Natural killer cell (primary cell): ENCODE results near the gene PAX8. TPM values are rescaled to one million over a fixed set of nuclear protein-coding genes. Genes with fewer than 3 reads are reported as not detected.
A peak's percentile ranks its signal among the peaks of the same experiment; 100 is the strongest.

Experiments used
- ATAC-seq, 3 donors: fragments of 150-1000 bp in 2 of 3; fragments of 200-7000 bp in 1 of 3; cut with Tn5 transposase; 1 replicate in 1 of 3; 2 replicates in 2 of 3; pipeline ENCODE4 v1.10.0; 2021; ENCODE audit warnings: mild to moderate bottlenecking in 2 of 3, moderate library complexity in 2 of 3
- DNase-seq, 2 donors: peaks; one replicate each; pipeline versions ENCODE4 v3.0.0 to v3.0.0-alpha.2; 2013 to 2021; ENCODE audit warnings: mixed read lengths in 1 of 2
- H3K27ac ChIP-seq: one replicate; pipeline ENCODE4 v1.5.1; 2013; ENCODE audit warnings: mild to moderate bottlenecking, low read length
- H3K27me3 ChIP-seq: one replicate; pipeline ENCODE4 v1.6.1; 2013; ENCODE audit warnings: low read length; ENCODE audit not compliant: control insufficient read depth, insufficient read depth
- H3K36me3 ChIP-seq: one replicate; pipeline ENCODE4 v1.6.1; 2013; ENCODE audit warnings: low read length; ENCODE audit not compliant: control insufficient read depth, insufficient read depth
- H3K4me1 ChIP-seq: one replicate; pipeline ENCODE4 v1.6.1; 2013; ENCODE audit warnings: low read length; ENCODE audit not compliant: control insufficient read depth, insufficient read depth
- H3K4me3 ChIP-seq: one replicate; pipeline ENCODE4 v1.5.1; 2013; ENCODE audit warnings: low read length
- H3K9me3 ChIP-seq: one replicate; pipeline ENCODE4 v1.6.1; 2013; ENCODE audit warnings: low read length; ENCODE audit not compliant: control insufficient read depth, insufficient read depth
- H3K27ac Mint-ChIP-seq, 2 donors: one replicate each; pipeline ENCODE4 v1.8.0; 2022; ENCODE audit warnings: mild to moderate bottlenecking in 2 of 2, mixed read lengths in 2 of 2, moderate library complexity in 1 of 2
- H3K27me3 Mint-ChIP-seq, 2 donors: one replicate each; pipeline ENCODE4 v1.8.0; 2022; ENCODE audit warnings: low read depth in 2 of 2, mixed read lengths in 2 of 2
- H3K36me3 Mint-ChIP-seq: one replicate; pipeline ENCODE4 v1.8.0; 2022; ENCODE audit warnings: mixed read lengths
- H3K4me1 Mint-ChIP-seq, 2 donors: one replicate each; pipeline ENCODE4 v1.8.0; 2022; ENCODE audit warnings: mixed read lengths in 2 of 2
- H3K4me3 Mint-ChIP-seq: one replicate; pipeline ENCODE4 v1.8.0; 2022; ENCODE audit warnings: mild to moderate bottlenecking, moderate library complexity, mixed read lengths
- H3K9me3 Mint-ChIP-seq, 2 donors: one replicate each; pipeline ENCODE4 v1.8.0; 2022; ENCODE audit warnings: mixed read lengths in 2 of 2
- CTCF ChIP-seq: fragments of 200-600 bp; IDR thresholded peaks from one replicate; pipeline ENCODE4 v1.8.0; 2022; ENCODE audit warnings: antibody characterized with exemption
- WGBS: methylation state at CpG from one replicate; pipeline ENCODE4 v1.1.7; 2013; ENCODE audit warnings: missing lambda C conversion rate; ENCODE audit not compliant: insufficient coverage; 5-methylcytosine and 5-hydroxymethylcytosine counted together
- intact Hi-C: fragments of 100-400 bp; cut with micrococcal nuclease; formaldehyde crosslinking; loops from one replicate; pipeline ENCODE4 v1.14.2; 2022
- total RNA-seq, 4 donors: library from RNA; stranded (reverse); fragments of 120-200 nt in 1 of 4; gene quantifications; one replicate each; pipeline versions ENCODE4 v1.2.3 to v1.2.4, GENCODE V29; 2013 to 2022

PAX8 gene
- total RNA-seq, 3 donors from 2014 or later (not counting 1 experiment from before 2014, with no cell fraction given): 0.57 to 1.2 (median 0.65) TPM

- Histone ChIP-seq H3K4me3 (no peak overlapping the region), H3K27ac (no peak overlapping the region), H3K9me3 (no peaks in the 10 kb centered on the region), H3K4me1 (peaks cover 8% of the 10 kb centered on the region), H3K36me3 (peaks cover 19% of the 10 kb centered on the region), H3K27me3 (no peaks in the 10 kb centered on the region)
- no peaks in the 10 kb centered on the region for H3K9me3 Mint-ChIP-seq
- H3K4me3 Mint-ChIP-seq: no peak overlapping the region
- no peak for TF ChIP-seq CTCF
- no peak for ATAC-seq
- 96% methylated on average over 6 of the region's 6 CpGs for WGBS
- peaks cover 7 to 25% of the 10 kb centered on the region in 2 donors for H3K4me1 Mint-ChIP-seq
- no peak for DNase-seq
- no peaks in the 10 kb centered on the region for H3K27me3 Mint-ChIP-seq
- peak overlapping the region; percentile 60 to 61 for H3K27ac Mint-ChIP-seq
- H3K36me3 Mint-ChIP-seq: no peaks in the 10 kb centered on the region
- intact Hi-C loops: no loop called here
Measured at GRCh38 chr2:113206251-113206650, 72.5 kb downstream of the PAX8 start.

GRCh38 chr2:113203901-113204519 lies 74.7 kb downstream of the PAX8 start:
- H3K4me1 Mint-ChIP-seq: peaks cover 7 to 25% of the 10 kb centered on the region in 2 donors
- peak overlapping the region; percentile 24 for H3K27ac ChIP-seq
- no peak overlapping the region for H3K4me3 Mint-ChIP-seq
- no peaks in the 10 kb centered on the region for H3K27me3 ChIP-seq
- H3K27ac Mint-ChIP-seq: peak overlapping the region; percentile 70 to 82
- no peaks in the 10 kb centered on the region for H3K27me3 Mint-ChIP-seq
- H3K36me3 Mint-ChIP-seq: no peaks in the 10 kb centered on the region
- H3K9me3 ChIP-seq: no peaks in the 10 kb centered on the region
- intact Hi-C loops: loop anchor here (5.0 kb wide), 1 partner anchor 188 kb away; no protein-coding TSS in a partner anchor
- WGBS: 14% methylated on average over 5 of the region's 5 CpGs
- H3K4me3 ChIP-seq: no peak overlapping the region
- H3K4me1 ChIP-seq: peaks cover 8% of the 10 kb centered on the region
- TF ChIP-seq CTCF: peak; percentile 70
- ATAC-seq: peak; percentile 79 to 92 (median 86)
- DNase-seq: peak; percentile 56 to 89
- no peaks in the 10 kb centered on the region for H3K9me3 Mint-ChIP-seq
- H3K36me3 ChIP-seq: peaks cover 39% of the 10 kb centered on the region

- no peak for ATAC-seq
- TF ChIP-seq CTCF: no peak
- Histone ChIP-seq H3K36me3 (peaks cover 45% of the 10 kb centered on the region), H3K9me3 (no peaks in the 10 kb centered on the region), H3K4me3 (no peak overlapping the region), H3K27me3 (no peaks in the 10 kb centered on the region), H3K4me1 (peaks cover 14% of the 10 kb centered on the region), H3K27ac (no peak overlapping the region)
- H3K9me3 Mint-ChIP-seq: no peaks in the 10 kb centered on the region
- H3K4me3 Mint-ChIP-seq: no peak overlapping the region
- H3K27me3 Mint-ChIP-seq: no peaks in the 10 kb centered on the region
- H3K4me1 Mint-ChIP-seq: peaks cover 7 to 24% of the 10 kb centered on the region in 2 donors
- H3K36me3 Mint-ChIP-seq: no peaks in the 10 kb centered on the region
- no peak for DNase-seq
- intact Hi-C loops: loop anchor here (5.0 kb wide), 1 partner anchor 189 kb away; no protein-coding TSS in a partner anchor
- H3K27ac Mint-ChIP-seq: peak overlapping the region; percentile 43 to 76
Measured at GRCh38 chr2:113203217-113203530, 75.5 kb downstream of the PAX8 start.
